HS-5 (cell line): ENCODE data around the gene SIMC1.

Source experiments
- DNase-seq: peaks from one replicate; pipeline ENCODE4 v3.0.0-alpha.2; 2012; ENCODE audit warnings: low read depth

SIMC1 gene

DNA sequence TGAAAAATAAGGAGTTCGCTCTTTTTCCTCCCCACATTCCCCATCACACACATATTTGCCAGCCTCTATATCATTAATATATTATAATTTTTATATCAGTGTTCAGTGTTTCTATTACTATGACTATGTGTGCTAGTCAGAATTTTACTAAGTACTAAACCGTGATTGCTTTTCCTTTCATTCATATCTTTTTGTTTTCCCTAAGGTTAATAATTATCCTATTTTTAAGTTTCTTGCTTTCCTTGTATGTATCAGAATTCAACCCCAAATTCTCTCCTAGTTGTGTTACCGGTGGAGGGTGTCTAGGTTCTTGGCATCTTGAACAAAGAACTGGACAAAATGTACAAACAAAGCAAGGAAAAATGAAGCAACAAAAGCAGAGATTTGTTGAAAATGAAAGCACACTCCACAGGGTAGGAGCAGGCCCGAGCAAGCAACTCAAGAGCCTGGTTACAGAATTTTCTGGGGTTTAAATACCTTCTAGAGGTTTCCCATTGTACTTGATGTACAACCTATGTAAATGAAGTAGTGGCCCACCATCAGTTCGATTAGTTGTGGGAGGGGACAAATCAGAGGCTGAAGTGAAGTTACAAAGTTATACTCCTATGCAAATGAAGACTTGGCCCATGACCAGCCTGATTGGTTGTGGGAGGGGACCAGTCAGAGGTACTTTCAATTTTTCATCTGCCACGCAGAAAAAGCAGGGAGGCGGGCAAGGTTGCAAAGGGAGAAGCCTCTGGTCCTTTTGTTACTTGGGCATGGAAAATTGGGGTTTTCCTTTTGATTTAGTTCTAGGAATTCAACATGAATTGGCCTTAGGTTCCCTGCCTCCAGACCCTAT is 79.5 kb downstream of the SIMC1 start:
- DNase-seq: no peak

DNA sequence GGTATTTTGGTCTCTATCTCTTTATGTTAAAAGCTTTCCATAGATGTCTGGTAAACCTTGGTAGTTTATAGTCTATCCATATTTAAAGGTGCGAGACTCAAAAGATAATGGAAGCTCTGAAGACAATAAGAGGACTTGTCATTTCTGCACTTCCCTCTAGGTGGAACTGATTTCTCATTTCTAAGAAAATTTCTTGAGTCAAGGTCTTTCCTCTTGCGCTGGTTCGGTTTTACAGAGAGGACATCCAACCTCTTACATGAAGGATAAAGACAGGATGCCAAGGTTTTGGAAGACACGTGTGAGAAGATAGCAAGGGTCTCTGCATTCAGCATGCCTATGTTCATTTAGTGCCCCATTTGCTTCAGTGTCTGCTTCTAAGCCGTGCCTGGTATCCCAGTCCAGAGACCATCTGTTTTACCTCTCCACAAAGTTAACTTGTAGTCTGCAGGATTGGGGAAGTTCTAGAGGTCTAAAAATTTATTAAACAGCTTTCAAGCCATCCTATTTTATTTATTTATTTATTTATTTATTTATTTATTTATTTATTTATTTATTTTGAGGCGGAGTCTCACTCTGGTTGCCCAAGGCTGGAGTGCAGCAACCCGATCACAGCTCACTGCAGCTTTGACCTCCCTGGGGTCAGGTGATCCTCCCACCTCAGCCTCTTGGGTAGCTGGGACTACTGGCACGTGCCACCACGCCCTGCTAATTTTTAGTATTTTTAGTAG is 81.8 kb downstream of the SIMC1 start:
- DNase-seq: no peak

DNA sequence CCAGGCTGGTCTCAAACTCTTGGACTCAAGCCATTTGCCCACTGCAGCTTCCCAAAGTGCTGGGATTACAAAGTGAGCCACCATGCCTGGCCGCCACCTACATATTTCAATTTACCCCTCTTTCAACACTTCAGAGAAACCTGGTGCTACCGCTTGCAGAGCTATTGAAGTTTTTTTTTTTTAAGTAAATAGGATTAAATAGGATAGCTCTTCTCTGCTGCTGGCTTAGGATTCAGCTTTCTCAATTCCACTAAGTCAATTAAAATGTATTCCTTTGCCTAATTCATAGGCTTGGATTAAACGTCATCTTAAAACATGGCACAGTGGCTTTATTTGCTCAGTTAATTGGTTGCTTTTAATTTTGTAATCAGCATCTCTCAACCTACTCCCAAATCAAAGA is 82.4 kb downstream of the SIMC1 start:
- no peak for DNase-seq

DNA sequence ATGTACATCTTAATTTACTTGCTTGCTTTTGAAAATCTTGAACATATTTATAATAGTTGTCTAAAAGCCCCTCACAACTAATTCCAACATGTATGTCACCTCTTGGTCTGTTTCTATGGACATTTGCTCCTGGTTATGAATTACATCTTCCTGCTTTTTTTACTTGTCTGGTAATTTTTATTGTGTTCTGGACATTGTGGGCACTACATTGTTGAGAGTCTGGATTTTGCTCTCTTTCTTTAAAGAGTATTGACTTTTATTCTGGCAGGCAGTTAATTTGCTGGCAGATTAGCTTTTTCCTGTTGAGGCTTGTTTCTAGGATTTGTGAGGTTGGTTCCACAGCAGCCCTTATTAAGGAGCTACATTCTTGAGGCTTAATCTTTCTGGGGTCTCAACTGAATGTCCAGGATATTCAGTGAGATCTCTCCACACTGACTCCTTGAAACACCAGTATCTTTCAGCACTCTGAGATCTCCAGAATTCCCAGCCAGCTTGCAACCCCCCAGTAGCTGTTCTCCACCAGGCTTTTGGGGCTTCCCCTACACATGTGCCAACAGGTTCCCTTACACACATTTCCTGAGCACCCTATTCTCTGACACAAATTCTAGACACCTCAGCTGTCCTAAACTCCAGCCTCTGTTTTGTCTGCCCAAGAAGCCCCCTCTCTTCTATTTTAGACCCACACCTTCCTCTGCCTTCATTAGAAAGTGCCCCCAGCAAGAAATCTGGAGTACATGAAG is 96.0 kb downstream of the SIMC1 start:
- DNase-seq: no peak

DNA sequence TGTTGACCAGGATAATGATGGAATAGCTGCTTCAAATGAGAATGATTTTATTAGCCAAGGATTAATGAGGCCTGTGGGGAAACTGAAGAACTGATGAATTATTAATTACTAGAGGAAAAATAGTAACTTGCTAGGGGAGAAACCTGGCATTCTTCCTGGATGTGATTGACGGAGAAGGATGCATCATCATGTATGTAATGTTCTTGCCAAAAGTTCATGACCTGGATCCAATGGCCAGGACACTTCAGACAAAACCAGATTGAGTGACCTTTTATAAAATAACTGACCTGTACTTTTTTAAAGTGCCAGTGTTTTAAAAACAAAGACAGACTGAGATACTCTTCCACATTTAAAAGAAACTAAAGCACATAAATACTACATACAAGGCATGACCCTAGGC is 99.7 kb downstream of the SIMC1 start:
- DNase-seq: no peak

DNA sequence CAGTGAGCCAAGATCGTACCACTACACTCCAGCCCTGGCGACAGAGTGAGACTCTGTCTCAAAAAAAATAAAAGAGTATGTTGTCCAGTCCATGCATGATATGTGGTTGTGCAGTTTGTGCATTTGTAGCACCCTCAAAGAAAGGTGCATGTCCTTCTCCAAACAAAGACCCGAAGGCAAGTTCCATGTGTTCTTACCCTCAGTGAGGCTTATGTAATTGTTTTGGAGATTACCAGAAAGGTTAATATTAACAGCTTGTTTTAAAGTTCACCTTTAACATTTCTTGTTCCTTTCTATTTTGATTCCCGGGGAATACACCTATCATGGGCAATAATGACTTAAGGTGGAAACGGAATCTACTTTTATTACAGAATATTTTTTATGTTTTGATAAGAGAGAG is 101.1 kb downstream of the SIMC1 start:
- DNase-seq: no peak

DNA sequence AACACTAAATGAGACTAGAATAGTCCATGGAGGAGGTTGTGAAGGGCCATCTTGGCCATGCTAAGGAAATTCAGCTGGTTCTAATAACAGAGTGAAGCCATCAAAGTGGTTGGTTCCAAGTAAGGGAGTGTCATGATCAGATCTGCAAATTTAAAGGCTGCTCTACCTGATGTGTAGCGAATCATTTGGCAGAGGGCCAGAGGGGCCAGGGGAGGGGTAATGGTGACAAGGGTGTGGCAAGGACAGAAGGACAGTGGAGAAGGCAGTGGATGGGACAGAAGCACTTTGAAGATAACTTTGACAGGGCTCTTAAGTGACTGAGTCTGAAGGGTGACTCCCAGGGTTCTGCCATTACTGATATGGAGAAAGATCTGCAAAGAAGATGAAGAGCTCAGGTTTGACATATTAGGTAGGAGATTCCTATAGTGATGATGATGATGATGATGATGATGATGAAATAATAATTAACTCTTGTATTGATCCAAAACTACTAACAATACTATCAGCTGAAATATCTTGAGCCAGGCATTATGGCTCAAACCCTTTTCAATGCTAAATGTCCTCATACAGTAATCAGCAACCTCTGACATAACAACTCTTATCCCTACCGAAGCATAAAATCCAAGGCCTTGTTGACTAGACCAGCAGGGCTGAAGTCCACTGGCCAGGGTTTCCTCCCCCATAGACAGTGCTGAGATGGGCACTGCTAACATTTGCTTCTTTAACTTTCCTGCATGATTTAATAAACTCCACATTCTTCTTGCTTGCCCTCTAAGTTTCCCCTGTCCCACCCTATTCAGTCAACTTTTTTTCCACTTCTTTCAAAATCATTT is 103.3 kb downstream of the SIMC1 start:
- DNase-seq: no peak

DNA sequence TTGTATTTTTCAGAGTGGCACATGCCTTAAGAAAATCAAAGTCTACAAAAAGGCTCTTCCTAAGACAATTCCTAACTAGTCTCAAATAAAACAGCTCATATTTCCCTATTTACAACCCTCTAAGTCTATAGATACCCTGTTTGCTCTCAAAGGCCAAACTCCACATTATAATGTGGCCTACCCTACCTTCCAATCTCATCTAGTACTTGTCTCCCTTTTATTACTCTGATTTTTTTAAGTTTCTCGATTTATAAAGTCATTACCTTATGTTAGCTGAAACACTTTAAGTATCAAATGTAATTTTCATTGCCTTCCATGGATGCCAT is 103.9 kb downstream of the SIMC1 start:
- no peak for DNase-seq

DNA sequence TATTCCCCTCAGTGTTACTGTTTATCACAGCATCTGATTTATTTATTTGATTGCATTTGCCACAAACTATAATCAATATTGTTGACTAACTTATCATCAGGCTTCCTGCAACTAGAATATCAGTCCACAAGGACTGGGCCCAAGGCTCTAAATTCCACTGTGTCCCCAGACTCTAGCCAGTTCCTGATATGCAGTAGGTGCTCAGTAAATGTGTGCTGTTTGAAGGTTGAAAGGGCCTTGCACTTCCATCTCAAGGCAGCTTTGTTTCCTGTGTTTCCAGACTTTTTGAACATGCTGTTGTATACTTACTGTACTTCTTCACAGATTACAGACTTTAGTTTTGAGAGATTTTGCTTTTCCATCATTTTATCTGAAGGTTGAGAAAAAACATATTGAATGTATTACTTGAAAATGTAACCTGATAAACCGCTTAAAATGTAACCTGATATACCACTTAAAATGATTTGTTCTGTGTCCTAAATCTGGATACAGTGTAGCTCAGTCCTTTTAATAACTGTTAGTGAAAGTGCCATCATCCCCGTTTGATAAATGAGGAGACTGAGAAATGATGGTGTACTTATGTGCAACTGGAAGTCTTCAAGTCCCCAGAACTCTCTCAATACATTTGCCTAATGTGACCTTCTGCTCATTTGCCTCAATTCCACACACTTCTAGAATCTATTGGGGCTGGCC is 104.7 kb downstream of the SIMC1 start:
- DNase-seq: no peak

DNA sequence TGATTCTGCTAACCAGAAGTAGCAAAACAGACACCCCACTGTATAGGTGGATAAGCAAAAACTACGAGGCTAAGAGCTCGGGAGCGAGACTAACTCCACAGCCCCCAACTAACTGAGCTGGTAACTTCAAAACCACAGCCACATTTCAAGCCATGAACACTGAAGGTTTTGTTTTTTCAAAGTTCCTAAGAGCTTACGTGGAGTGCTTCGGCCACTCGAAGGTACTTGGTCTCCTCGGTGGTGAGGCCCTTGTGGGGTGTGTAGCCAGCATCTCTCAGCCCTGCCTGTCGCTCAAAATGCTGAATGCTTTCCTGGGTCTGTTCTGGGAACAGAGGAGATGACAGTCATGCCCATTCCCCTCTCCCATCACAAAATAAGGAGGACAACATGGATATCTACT is 112.2 kb downstream of the SIMC1 start:
- no peak for DNase-seq

DNA sequence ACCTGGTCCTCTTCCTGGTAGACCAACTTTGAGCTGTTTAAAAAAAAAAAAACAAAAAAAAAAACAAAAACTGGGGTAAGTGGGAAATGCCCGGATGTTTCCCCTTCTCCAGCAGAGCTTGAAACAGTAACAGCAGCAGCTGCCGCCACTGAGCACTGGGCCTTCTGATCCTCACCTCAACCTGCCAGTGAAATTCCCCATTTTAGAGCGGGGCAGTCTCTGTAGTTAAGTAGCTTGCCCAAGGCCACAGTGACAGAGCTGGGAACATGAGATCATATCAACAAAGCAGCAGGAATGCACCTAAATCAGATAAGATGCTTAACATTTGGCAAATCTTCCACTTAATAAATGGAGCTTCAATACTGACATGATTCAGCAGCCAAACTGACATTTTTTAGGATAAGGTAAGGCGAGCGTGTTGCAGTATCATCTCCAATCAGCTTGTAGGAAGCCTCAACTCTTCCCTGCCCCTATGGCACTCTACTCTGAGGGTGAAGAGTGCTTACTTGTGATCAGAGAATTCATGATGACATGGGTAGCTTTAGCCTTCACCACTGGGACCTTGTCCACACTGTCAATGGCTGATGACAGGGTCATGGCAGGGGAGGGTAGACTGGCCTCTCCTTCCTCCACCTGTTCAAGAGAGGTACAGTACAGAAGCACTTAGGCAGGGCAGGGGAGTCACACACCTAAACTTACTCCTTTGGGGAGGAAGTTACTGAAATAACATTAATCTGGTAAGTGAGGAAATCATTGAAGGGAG is 114.1 kb downstream of the SIMC1 start:
- no peak for DNase-seq

DNA sequence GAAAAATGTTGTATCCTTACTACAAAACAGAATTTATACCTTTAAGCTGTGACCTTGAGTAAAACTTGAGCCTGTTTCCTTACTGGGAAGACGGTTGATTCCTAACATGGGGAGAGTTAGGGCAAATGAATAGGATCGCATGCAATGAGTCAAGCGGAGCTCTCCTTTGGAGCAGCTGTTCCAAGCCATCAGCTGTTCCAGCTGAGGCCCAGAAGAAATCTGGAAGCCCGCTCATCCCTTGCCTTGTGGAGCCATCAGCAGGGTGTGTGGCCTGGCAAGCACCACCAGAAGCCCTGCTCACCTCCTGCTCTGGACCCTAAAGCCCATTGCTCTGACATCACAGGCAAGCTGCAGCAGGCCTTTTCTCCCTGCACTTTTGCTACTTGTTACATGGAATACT is 115.3 kb downstream of the SIMC1 start:
- no peak for DNase-seq

DNA sequence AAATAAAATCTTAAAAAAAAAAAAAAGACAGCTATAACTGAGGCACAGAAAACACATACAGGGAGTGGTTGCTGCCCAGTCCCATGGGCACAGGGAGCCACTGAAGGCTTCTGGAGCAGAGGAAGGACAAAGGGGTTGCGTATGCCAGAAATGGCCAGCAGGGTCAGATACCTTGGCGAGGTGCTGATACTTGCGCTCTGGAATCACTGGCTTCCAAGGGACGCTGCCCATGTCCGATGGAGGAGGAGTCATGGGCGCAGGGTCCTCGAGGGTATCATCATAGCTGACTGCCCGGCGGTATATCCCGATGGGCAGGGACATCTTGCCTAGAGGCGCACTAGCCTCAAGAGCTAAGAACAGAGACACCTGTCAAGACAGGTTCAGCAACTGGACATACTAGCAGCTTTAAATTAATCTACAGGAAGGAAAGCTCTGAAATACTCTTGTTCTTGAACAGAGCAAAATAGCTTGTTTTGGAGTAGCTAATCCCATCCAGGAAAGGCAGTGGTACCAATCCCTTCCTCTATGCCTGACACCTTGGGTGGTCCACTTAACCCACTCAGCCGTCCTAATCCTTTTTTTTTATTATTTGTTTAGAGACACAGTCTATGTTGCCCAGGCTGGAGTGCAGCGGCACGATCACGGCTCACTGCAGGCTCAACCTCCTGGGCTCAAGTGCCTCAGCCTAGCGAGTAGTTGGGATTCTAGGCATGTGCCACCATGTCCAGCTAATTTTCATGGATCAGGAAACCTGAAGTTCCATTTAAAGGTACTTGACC is 117.4 kb downstream of the SIMC1 start:
- no peak for DNase-seq

DNA sequence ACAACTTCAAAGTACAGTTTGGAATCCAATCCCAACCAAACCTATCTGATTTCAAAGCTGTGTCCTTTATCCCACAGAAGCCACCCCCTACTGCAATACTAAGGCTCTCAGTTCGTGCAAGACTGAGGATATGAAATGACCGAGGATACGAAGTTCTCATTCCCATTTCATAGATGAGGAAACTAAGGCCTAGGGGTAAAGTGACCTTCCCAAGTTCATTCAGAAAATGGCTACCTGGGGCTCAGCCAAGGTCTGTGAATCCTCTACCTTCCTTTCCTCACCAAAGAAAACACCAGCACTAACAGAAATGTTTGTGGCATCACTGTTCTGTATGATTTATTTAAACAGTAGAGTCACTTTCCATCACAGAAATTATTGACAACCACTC is 117.9 kb downstream of the SIMC1 start:
- no peak for DNase-seq

DNA sequence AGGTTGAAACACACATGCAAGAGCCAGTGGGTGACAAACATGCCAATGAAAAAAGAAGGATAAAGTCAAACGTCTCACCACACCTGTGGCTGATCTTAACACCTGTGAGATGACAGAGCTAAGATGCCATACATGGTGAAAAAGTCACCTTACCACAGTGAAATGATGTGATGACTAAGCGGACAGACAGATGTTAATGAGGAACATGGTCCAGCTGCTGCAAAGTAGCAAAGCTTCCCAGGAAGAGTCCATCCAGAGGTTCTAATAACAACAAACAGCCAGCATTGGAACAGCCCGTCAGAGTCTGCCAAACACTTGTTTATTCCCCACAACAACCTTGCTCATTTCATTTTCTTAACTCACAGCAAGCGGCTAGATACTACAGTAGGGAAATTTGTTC is 121.4 kb downstream of the SIMC1 start:
- DNase-seq: no peak

DNA sequence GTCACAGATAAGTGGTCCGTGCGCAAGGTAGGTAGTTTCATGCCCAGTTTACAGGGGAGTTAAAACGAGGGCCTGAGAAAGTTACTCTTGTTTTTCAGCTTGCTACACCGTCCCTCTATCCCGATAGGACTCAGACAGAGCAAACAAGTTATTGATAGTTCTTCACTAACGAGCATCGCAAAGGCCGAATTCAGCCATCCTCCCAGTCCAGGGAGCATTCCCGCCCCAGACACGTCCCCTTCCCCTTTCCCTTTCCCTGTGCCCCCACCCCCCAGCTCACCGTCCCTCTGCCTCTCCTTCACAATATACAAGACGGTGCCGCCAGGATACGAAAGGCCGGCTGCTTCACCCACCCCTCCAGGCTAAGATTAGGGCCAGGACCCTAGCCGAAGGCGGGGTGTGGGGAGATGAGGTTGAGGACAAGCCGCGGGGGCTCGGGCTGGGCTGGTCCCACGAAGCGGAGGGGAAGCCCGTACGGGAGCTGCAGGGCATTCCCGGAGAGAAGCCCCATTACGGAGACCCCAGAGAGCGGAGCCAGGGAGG is 122.7 kb downstream of the SIMC1 start:
- no peak for DNase-seq

DNA sequence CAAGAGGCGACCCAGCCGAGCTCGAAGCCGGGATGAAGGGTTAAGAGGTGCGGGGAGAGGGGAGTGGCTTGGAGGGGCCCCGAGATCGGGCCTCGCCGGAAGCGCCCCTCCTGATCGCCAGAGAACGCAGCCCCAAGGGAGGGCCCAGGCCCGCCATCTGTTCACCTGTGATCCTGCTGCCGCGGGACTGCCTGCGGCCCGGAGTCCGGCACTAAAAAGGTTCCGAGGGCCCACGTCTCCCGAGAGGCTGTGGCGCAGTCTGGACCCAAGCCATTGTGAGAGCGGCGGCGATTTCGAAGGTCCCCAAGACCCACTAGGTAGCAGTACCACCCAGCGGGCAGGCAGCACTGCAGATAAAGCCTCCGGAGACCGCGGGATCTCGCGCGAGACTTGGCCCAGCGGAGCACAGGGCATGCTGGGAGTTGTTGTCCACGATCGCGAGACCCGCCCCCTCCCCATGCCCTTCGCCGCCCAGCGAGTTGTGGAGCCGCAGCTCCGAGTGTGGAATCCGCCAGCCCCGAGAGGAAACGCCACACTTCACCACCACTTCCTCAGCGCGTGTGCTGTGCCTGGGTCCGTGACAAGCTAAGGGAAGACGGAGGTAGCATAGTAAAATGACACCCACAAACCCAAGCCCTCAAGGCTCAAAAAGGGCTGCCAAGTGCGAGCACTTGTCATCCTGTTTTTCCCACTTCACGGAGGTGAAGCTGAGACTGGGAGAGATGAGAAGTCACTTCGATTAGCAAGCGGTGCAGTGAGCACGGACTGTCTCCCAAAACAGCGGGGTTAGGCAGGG is 123.4 kb downstream of the SIMC1 start, which contains the start of gene KIAA1191:
KIAA1191 (minus strand) TSS at position 328 of the 796 bp plus-strand sequence. CDS start 2,256 bp downstream, outside the sequence.
- peak; percentile 63 for DNase-seq

DNA sequence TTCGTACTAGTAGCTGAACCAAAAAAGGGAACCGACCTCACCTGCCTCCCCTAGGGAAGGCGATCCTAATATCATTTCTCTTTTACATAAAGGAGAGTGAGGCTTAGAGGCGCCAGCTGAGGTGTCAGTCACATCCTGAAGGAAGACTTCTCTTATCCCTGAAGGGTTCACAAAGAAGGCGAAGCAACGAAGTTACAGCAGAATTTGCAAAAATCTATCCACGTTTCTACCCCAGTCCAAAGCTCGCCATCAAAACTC is 123.9 kb downstream of the SIMC1 start:
- no peak for DNase-seq

DNA sequence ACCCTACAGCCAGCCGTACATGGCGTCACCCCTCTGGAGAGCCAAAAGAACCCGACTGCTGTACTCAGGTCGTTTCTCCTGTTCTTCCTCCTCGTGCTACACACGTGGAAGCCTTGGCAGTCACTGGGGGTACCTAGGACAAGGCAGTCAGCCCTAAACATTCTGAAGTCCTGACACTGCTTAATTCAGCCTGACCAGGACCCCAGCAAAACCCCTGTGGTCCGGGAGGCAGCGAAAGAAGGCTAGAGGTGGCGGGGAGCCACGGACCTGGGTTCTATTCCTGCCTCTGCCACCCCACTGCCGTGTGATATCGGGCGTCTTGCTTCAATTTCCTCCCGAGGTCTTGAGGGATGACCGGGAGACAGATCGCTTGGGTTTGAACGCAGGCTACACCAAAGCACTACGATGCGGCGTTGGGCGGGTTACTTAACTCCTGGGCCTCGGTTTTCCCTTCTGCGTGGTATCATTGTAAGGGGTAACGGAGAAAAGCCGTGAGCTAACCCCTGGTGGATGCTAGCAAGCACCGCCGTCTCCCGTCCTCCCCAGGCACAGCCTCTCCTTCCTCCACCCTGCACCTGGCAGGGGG is 126.6 kb downstream of the SIMC1 start:
- no peak for DNase-seq
